Neuronal stem cell (in vitro differentiated cells): ENCODE measurements around the gene INAFM1. TPM values are rescaled to one million over a fixed set of nuclear protein-coding genes. Genes with fewer than 3 reads are reported as not detected.

Experiments
- DNase-seq: peaks from one replicate; pipeline ENCODE4 v3.0.0-alpha.2; 2013; ENCODE audit warnings: low spot score
- H2AFZ ChIP-seq: one replicate; pipeline ENCODE4 v1.6.1; 2013; ENCODE audit warnings: mild to moderate bottlenecking, low read length, inconsistent platforms
- H2AK5ac ChIP-seq: 2 replicates; pipeline ENCODE4 v1.6.1; 2013; ENCODE audit warnings: low read depth, mild to moderate bottlenecking, inconsistent platforms, low read length, moderate library complexity, mixed read lengths
- H2BK120ac ChIP-seq: 2 replicates; pipeline ENCODE4 v1.6.1; 2013; ENCODE audit warnings: low read depth, mild to moderate bottlenecking, inconsistent platforms, low read length, moderate library complexity, mixed read lengths
- H2BK12ac ChIP-seq: one replicate; pipeline ENCODE4 v1.6.1; 2013; ENCODE audit warnings: low read length, inconsistent platforms
- H2BK15ac ChIP-seq: 2 replicates; pipeline ENCODE4 v1.6.1; 2013; ENCODE audit warnings: mild to moderate bottlenecking, low read length, inconsistent platforms, mixed read lengths
- H2BK5ac ChIP-seq: one replicate; pipeline ENCODE4 v1.6.1; 2013; ENCODE audit warnings: inconsistent platforms, mild to moderate bottlenecking, low read length, moderate library complexity
- H3K14ac ChIP-seq: one replicate; pipeline ENCODE4 v1.6.1; 2013; ENCODE audit warnings: low read length, inconsistent platforms
- H3K18ac ChIP-seq: 2 replicates; pipeline ENCODE4 v1.6.1; 2013; ENCODE audit warnings: low read length, inconsistent platforms
- H3K23ac ChIP-seq: 2 replicates; pipeline ENCODE4 v1.6.1; 2013; ENCODE audit warnings: low read depth, mild to moderate bottlenecking, mixed read lengths, low read length, inconsistent platforms; ENCODE audit not compliant: poor library complexity
- H3K27ac ChIP-seq: replicated peaks from 3 replicates; pipeline ENCODE4 v1.5.1; 2013; ENCODE audit warnings: low read length, inconsistent platforms
- H3K27me3 ChIP-seq, 3 experiments: 2 replicates each; pipeline ENCODE4 v1.6.1; 2013; ENCODE audit warnings: low read length in 3 of 3, mild to moderate bottlenecking in 2 of 3, inconsistent platforms in 1 of 3, low read depth in 1 of 3, mixed read lengths in 1 of 3, moderate library complexity in 1 of 3; ENCODE audit not compliant: control insufficient read depth in 3 of 3, insufficient read depth in 3 of 3
- H3K36me3 ChIP-seq, 2 donors: replicated peaks in 1 of 2; 2 replicates each; pipeline ENCODE4 v1.6.1; 2013; ENCODE audit warnings: low read length in 2 of 2; ENCODE audit not compliant: control insufficient read depth in 2 of 2, insufficient read depth in 2 of 2
- H3K4ac ChIP-seq: 2 replicates; pipeline ENCODE4 v1.6.1; 2013; ENCODE audit warnings: inconsistent platforms, mild to moderate bottlenecking, low read length, moderate library complexity
- H3K4me1 ChIP-seq, 2 donors: 1 replicate in 1 of 2; 2 replicates in 1 of 2; pipeline ENCODE4 v1.6.1; 2013; ENCODE audit warnings: low read length in 2 of 2, low read depth in 1 of 2; ENCODE audit not compliant: control insufficient read depth in 2 of 2, insufficient read depth in 1 of 2
- H3K4me2 ChIP-seq: one replicate; pipeline ENCODE4 v1.6.1; 2013; ENCODE audit warnings: mild to moderate bottlenecking, low read length, inconsistent platforms; ENCODE audit not compliant: insufficient read depth, poor library complexity, severe bottlenecking
- H3K4me3 ChIP-seq, 2 donors: 2 replicates each; pipeline ENCODE4 v1.5.1; 2013; ENCODE audit warnings: low read length in 2 of 2, mild to moderate bottlenecking in 2 of 2, inconsistent platforms in 1 of 2, moderate library complexity in 1 of 2
- H3K79me1 ChIP-seq: one replicate; pipeline ENCODE4 v1.6.1; 2013; ENCODE audit warnings: low read depth, mild to moderate bottlenecking, inconsistent platforms, low read length, moderate library complexity
- H3K9ac ChIP-seq: one replicate; pipeline ENCODE4 v1.6.1; 2013; ENCODE audit warnings: mild to moderate bottlenecking, low read depth, low read length, inconsistent platforms; ENCODE audit not compliant: poor library complexity
- H3K9me3 ChIP-seq, 2 donors: replicated peaks in 1 of 2; 2 replicates each; pipeline versions ENCODE3 to v1.6.1; 2013; ENCODE audit warnings: low read length in 2 of 2, mild to moderate bottlenecking in 2 of 2, inconsistent platforms in 1 of 2, low read depth in 1 of 2, mixed read lengths in 1 of 2, moderate library complexity in 1 of 2; ENCODE audit not compliant: control insufficient read depth in 2 of 2, insufficient read depth in 1 of 2
- H4K8ac ChIP-seq: one replicate; pipeline ENCODE4 v1.6.1; 2013; ENCODE audit warnings: low read depth, mild to moderate bottlenecking, inconsistent platforms, low read length, moderate library complexity
- H4K91ac ChIP-seq: one replicate; pipeline ENCODE4 v1.6.1; 2013; ENCODE audit warnings: low read length, low read depth, mild to moderate bottlenecking, inconsistent platforms; ENCODE audit not compliant: poor library complexity
- WGBS, 2 donors: extraction: QIAGEN DNeasy Blood & Tissue Kit; methylation state at CpG; one replicate each; pipeline ENCODE4 v1.1.7; 2013; ENCODE audit warnings: missing lambda C conversion rate in 2 of 2, mixed read lengths in 1 of 2; ENCODE audit not compliant: insufficient read length in 2 of 2, insufficient replicate concordance in 1 of 2; ENCODE audit errors: extremely low coverage in 2 of 2; 5-methylcytosine and 5-hydroxymethylcytosine counted together
- polyA plus RNA-seq, 2 experiments: library from polyadenylated mRNA; stranded (reverse); fragments of 200-250 nt; gene quantifications; one replicate each; pipeline ENCODE4 v1.2.3, GENCODE V29; 2013

Gene INAFM1
- polyA plus RNA-seq (2013, experiment 1 of 2): 7.5 TPM
- 6.6 TPM for polyA plus RNA-seq (2013, experiment 2 of 2)

GRCh38 chr19:47274071-47274890 is at the start of gene INAFM1:
INAFM1 (plus strand) TSS chr19:47274885; CDS start chr19:47274920, 35 bp downstream.
- Histone ChIP-seq H3K4me1 (peaks cover 17 to 23% of the 10 kb centered on the region in 2 donors), H3K9me3 (no peaks in the 10 kb centered on the region), H3K4me2 (peak within 1 kb of the TSS; percentile 100), H3K79me1 (peaks cover 5% of the 10 kb centered on the region), H3K9ac (peak within 1 kb of the TSS; percentile 98), H3K4me3 (peak within 1 kb of the TSS; percentile 69 to 89), H2AFZ (peak within 1 kb of the TSS; percentile 91), H3K18ac (peak within 1 kb of the TSS; percentile 99), H4K91ac (no peak within 1 kb of the TSS), H2BK12ac (no peak within 1 kb of the TSS), H2AK5ac (peak within 1 kb of the TSS; percentile 66), H4K8ac (no peak within 1 kb of the TSS), H3K14ac (peak within 1 kb of the TSS; percentile 96), H3K23ac (peak within 1 kb of the TSS; percentile 99), H3K36me3 (peaks cover 13 to 33% of the 10 kb centered on the region in 2 donors), H2BK120ac (no peak within 1 kb of the TSS), H2BK5ac (peak within 1 kb of the TSS; percentile 98), H3K4ac (no peak within 1 kb of the TSS), H2BK15ac (peak within 1 kb of the TSS; percentile 15), H3K27ac (peak within 1 kb of the TSS; percentile 98), H3K27me3 (no peaks in the 10 kb centered on the region)
- no CpG with 5 or more reads among the region's 72 CpGs for WGBS, 2 donors
- peak; percentile 96 for DNase-seq

- H2BK12ac ChIP-seq: no peak overlapping the region
- peak overlapping the region; percentile 97 for H2BK15ac ChIP-seq
- H3K14ac ChIP-seq: peak overlapping the region; percentile 87
- peak overlapping the region; percentile 96 for H2BK5ac ChIP-seq
- no peaks in the 10 kb centered on the region for H3K9me3 ChIP-seq
- H3K4me2 ChIP-seq: peak overlapping the region; percentile 97
- DNase-seq: peak; percentile 87
- H3K4ac ChIP-seq: no peak overlapping the region
- peak overlapping the region; percentile 49 for H2AFZ ChIP-seq
- peak overlapping the region; percentile 97 for H3K9ac ChIP-seq
- H3K4me3 ChIP-seq: peak overlapping the region; percentile 76 to 83
- H3K79me1 ChIP-seq: peaks cover 20% of the 10 kb centered on the region
- peak overlapping the region; percentile 99 for H3K27ac ChIP-seq
- H4K91ac ChIP-seq: no peak overlapping the region
- H2BK120ac ChIP-seq: no peak overlapping the region
- H4K8ac ChIP-seq: no peak overlapping the region
- peak overlapping the region; percentile 40 for H2AK5ac ChIP-seq
- H3K23ac ChIP-seq: peak overlapping the region; percentile 100
- peaks cover 24 to 26% of the 10 kb centered on the region in 2 donors for H3K4me1 ChIP-seq
- peak overlapping the region; percentile 98 for H3K18ac ChIP-seq
- no CpG with 5 or more reads among the region's 59 CpGs for WGBS, 2 donors
- no peaks in the 10 kb centered on the region for H3K27me3 ChIP-seq
- peaks cover 11 to 38% of the 10 kb centered on the region in 2 donors for H3K36me3 ChIP-seq
These were observed 48.8 kb upstream of the INAFM1 start for GRCh38 chr19:47225746-47226425.

GRCh38 chr19:47226426-47227351 is 48.0 kb upstream of the INAFM1 start:
- peak overlapping the region; percentile 97 for H3K4me2 ChIP-seq
- peaks cover 19% of the 10 kb centered on the region for H3K79me1 ChIP-seq
- H3K4me3 ChIP-seq: peak overlapping the region; percentile 76 to 83
- peaks cover 9 to 31% of the 10 kb centered on the region in 2 donors for H3K36me3 ChIP-seq
- peak overlapping the region; percentile 97 for H2BK15ac ChIP-seq
- no peaks in the 10 kb centered on the region for H3K27me3 ChIP-seq
- H4K8ac ChIP-seq: no peak overlapping the region
- H3K9ac ChIP-seq: peak overlapping the region; percentile 97
- peak overlapping the region; percentile 56 for H2BK120ac ChIP-seq
- peak overlapping the region; percentile 39 for H3K4ac ChIP-seq
- H2AK5ac ChIP-seq: peak overlapping the region; percentile 40
- peak overlapping the region; percentile 98 for H3K18ac ChIP-seq
- no peak overlapping the region for H2AFZ ChIP-seq
- DNase-seq: no peak
- H3K23ac ChIP-seq: peak overlapping the region; percentile 100
- peaks cover 29 to 31% of the 10 kb centered on the region in 2 donors for H3K4me1 ChIP-seq
- no peak overlapping the region for H4K91ac ChIP-seq
- H3K9me3 ChIP-seq: peaks cover 0 to 1% of the 10 kb centered on the region in 2 donors
- no CpG with 5 or more reads among the region's 56 CpGs for WGBS, 2 donors
- H2BK5ac ChIP-seq: peak overlapping the region; percentile 96
- peak overlapping the region; percentile 33 for H2BK12ac ChIP-seq
- peak overlapping the region; percentile 99 for H3K27ac ChIP-seq
- peak overlapping the region; percentile 87 for H3K14ac ChIP-seq
